Measurements from ENCODE around the gene PTPRR.

The PTPRR gene

DNA sequence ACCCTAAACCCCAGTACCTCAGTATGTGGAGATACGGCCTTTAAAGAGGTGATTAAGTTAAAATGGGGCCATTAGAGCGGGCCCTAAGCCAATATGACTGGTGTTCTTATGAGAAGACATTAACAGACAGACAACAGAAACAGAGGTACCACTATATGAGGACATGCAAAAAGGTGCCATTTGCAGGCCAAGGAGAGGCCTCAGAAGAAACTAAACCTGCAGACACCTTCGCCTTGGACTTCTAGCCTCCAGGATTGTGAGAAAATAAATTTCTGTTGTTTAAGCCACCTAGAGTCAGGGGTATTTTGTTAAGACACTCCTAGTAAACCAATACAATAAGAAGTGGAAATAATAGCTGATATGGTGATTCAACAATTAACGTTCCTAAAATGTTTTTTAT lies 315.9 kb downstream of the PTPRR start:
- H3K27ac ChIP-seq (ENCODE audit: low read length): no peak overlapping the region
- H3K9ac ChIP-seq (ENCODE audit: low read depth, low read length): no peak overlapping the region
- H3K27me3 ChIP-seq (ENCODE audit: insufficient read depth, low read length): peaks cover 18% of the 10 kb centered on the region
- no peaks in the 10 kb centered on the region for H3K36me3 ChIP-seq (ENCODE audit: insufficient read depth, low read depth, low read length)
- 0 out of 2 replicates have a peak, but pooled peaks cover 2% of the 10 kb centered on the region for H3K9me3 ChIP-seq (ENCODE audit: insufficient read depth, low read depth, low read length)
- no peak overlapping the region for H3K4me3 ChIP-seq (ENCODE audit: low read length)
- H3K4me1 ChIP-seq (ENCODE audit: insufficient read depth, low read length): peaks cover 5% of the 10 kb centered on the region; the same call in 1 of the 2 replicates

DNA sequence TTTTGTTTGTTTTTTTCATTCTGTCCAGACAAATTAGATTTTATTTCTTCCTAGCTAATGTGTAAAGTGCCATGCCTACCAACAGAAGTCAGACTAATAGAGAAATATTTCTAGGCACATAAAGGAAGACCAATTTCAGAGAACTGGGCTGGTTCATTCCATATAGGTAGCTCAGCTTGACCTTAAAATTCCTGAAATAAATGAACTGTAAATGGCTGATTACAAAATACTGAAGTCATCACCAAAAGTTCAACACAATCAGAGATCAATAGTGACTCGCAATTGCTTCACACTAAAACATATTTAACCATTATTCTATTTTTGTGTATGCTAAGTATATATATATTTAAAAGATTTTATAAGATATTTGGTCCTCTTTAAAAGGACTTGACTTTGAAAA lies 317.5 kb downstream of the PTPRR start:
- Histone ChIP-seq H3K9me3 (ENCODE audit: insufficient read depth, low read depth, low read length) (0 out of 2 replicates have a peak, but pooled peaks cover 2% of the 10 kb centered on the region), H3K4me3 (ENCODE audit: low read length) (no peak overlapping the region), H3K27ac (ENCODE audit: low read length) (no peak overlapping the region), H3K36me3 (ENCODE audit: insufficient read depth, low read depth, low read length) (no peaks in the 10 kb centered on the region), H3K27me3 (ENCODE audit: insufficient read depth, low read length) (peaks cover 2% of the 10 kb centered on the region), H3K4me1 (ENCODE audit: insufficient read depth, low read length) (no peaks in the 10 kb centered on the region), H3K9ac (ENCODE audit: low read depth, low read length) (no peak overlapping the region)

DNA sequence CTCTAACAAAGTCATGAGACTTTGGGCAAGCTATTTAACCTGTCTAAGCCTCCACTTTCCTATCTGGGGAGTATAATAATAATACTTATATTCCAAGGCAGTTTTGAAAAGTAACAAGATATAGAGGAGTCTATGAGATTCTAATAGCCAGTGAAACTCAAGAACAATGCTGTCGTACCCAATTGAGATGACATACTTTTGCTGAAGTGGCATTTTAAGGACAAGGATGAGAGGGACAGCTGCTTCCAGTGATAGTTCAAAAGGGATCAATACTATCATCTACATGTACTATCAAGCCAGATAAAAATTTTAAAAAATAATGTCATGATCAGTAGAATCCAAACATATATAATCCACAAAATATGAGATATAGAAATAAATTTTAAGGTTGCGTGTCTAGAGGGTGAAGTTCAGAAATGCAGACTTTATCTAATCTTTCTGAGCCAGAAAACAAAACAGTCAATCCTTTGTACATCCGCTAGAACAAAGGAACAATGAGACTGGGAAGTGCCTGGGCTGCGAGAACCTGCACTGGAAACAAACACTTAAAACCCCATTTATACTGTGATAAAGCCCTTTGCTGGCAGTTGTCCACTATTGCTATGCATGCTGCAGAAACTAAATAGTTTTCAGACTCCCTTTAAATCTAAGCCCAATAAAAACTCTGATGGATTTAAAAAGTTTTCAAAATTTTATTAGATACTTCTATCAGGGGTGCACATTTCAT lies 321.9 kb downstream of the PTPRR start:
- H3K36me3 ChIP-seq (ENCODE audit: insufficient read depth, low read depth, low read length): no peaks in the 10 kb centered on the region
- H3K9ac ChIP-seq (ENCODE audit: low read depth, low read length): no peak overlapping the region
- no peaks in the 10 kb centered on the region for H3K9me3 ChIP-seq (ENCODE audit: insufficient read depth, low read depth, low read length)
- no peaks in the 10 kb centered on the region for H3K27me3 ChIP-seq (ENCODE audit: insufficient read depth, low read length)
- no peaks in the 10 kb centered on the region for H3K4me1 ChIP-seq (ENCODE audit: insufficient read depth, low read length)
- no peak overlapping the region for H3K27ac ChIP-seq (ENCODE audit: low read length)
- no peak overlapping the region for H3K4me3 ChIP-seq (ENCODE audit: low read length)

DNA sequence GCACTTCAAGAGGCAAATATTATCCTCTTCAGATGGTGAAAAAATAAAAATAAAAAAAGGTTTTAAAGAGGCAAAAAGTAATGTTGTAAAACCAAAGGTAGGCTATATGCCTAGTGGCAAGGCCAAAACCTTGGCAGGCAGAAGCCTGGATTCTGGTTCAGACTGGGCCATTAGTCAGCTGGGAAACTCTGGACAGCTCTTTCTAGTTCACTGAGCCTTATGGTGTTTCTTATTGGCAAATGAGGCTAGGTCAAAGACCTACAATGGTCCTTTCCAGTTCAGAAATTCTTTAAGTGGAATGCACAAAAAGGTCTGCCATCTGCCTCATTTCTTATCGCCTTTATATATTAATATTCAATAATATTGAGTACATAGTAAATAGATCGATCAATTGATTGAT lies 327.9 kb downstream of the PTPRR start:
- H3K27me3 ChIP-seq (ENCODE audit: insufficient read depth, low read length): no peaks in the 10 kb centered on the region

DNA sequence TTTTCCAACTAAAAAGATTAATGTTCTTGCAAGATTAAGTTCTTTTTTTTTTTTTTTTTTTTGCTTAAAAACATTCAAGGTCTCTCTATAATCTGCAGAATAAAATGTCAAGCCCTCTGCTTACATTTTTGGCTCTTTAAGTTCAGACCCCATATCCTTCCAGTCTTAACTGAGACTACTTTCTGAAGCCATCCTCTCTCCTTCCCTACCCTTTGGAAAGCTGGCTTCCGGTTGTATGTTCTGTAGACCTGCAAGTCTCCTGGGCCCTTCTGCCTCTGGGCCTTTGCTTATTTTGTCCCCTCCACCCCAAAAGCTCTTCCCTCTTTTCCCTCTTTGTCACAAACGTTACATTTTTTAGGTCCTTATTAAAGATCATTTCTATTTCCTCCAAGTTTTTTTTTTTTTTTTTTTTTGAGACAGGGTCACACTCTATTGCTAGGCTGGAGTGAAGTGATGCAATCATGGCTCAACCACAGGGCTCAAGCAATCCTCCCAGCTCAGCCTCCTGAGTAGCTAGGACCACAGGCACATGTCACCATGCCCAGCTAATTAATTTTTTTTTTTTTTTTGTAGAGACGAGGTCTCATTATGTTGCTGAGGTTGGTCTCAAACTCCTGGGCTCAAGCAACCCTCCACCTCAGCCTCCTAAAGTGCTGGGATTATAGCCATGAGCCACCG lies 329.9 kb downstream of the PTPRR start:
- Histone ChIP-seq H3K9ac (ENCODE audit: low read depth, low read length) (no peak overlapping the region), H3K9me3 (ENCODE audit: insufficient read depth, low read depth, low read length) (no peaks in the 10 kb centered on the region), H3K4me3 (ENCODE audit: low read length) (no peak overlapping the region), H3K4me1 (ENCODE audit: insufficient read depth, low read length) (no peaks in the 10 kb centered on the region), H3K27ac (ENCODE audit: low read length) (no peak overlapping the region), H3K27me3 (ENCODE audit: insufficient read depth, low read length) (no peaks in the 10 kb centered on the region), H3K36me3 (ENCODE audit: insufficient read depth, low read depth, low read length) (no peaks in the 10 kb centered on the region)

More for the DNA sequence above, 327.9 kb downstream of the PTPRR start:
- H3K9ac ChIP-seq (ENCODE audit: low read depth, low read length): no peak overlapping the region
- H3K27ac ChIP-seq (ENCODE audit: low read length): no peak overlapping the region
- no peaks in the 10 kb centered on the region for H3K4me1 ChIP-seq (ENCODE audit: insufficient read depth, low read length)
- H3K36me3 ChIP-seq (ENCODE audit: insufficient read depth, low read depth, low read length): no peaks in the 10 kb centered on the region
- H3K9me3 ChIP-seq (ENCODE audit: insufficient read depth, low read depth, low read length): no peaks in the 10 kb centered on the region
- H3K4me3 ChIP-seq (ENCODE audit: low read length): no peak overlapping the region

DNA sequence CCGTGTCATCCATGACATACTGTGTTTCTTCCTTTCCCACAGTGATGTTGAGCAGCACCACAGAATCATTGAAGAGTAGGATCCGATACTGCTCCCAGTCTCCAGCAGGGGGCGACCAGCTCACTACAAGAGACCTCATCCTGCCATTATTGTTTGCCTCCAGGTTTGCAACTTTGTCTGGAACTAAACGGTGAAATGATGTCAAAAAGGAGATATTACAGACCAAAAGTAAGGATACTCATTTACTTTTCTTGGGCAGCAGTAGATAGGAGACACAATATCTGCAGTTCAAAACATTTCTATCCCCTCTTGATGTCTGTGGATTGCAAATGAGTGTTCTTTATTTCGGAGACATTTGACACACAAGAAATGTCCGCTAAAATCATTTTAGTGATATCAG lies 330.5 kb downstream of the PTPRR start:
- H3K36me3 ChIP-seq (ENCODE audit: insufficient read depth, low read depth, low read length): no peaks in the 10 kb centered on the region
- no peak overlapping the region for H3K27ac ChIP-seq (ENCODE audit: low read length)
- H3K4me3 ChIP-seq (ENCODE audit: low read length): no peak overlapping the region
- H3K9ac ChIP-seq (ENCODE audit: low read depth, low read length): no peak overlapping the region
- no peaks in the 10 kb centered on the region for H3K4me1 ChIP-seq (ENCODE audit: insufficient read depth, low read length)
- no peaks in the 10 kb centered on the region for H3K9me3 ChIP-seq (ENCODE audit: insufficient read depth, low read depth, low read length)
- no peaks in the 10 kb centered on the region for H3K27me3 ChIP-seq (ENCODE audit: insufficient read depth, low read length)
